Heart left ventricle (tissue), 16 donors: Measurements from ENCODE around the gene TNFAIP1. TPM values are rescaled to one million over a fixed set of nuclear protein-coding genes. Genes with fewer than 3 reads are reported as not detected.

Source experiments
- ATAC-seq, 4 donors: fragments of 200-7000 bp; cut with Tn5 transposase; one replicate each; pipeline ENCODE4 v1.9.1; 2020 to 2022; ENCODE audit warnings: moderate library complexity in 4 of 4, mild to moderate bottlenecking in 3 of 4, moderate number of reproducible peaks in 1 of 4
- DNase-seq, 5 donors: peaks; one replicate each; pipeline ENCODE4 v3.0.0-alpha.2; 2020
- H3K27ac ChIP-seq, 12 donors: fragments of 200-600 bp; sonication (generic) in 4 of 12; one replicate each; pipeline versions ENCODE4 v1.5.0 to v1.8.0; 2016 to 2022; ENCODE audit warnings: mild to moderate bottlenecking in 2 of 12
- H3K27me3 ChIP-seq, 9 donors: fragments of 200-600 bp; sonication (generic) in 2 of 9; one replicate each; pipeline versions ENCODE4 v1.5.1 to v1.8.0; 2016 to 2022; ENCODE audit warnings: mild to moderate bottlenecking in 3 of 9
- H3K36me3 ChIP-seq, 9 donors: fragments of 200-600 bp; sonication (generic) in 2 of 9; one replicate each; pipeline versions ENCODE4 v1.5.0 to v1.8.0; 2018 to 2022; ENCODE audit warnings: mild to moderate bottlenecking in 2 of 9
- H3K4me1 ChIP-seq, 12 donors: fragments of 200-600 bp; sonication (generic) in 4 of 12; one replicate each; pipeline versions ENCODE4 v1.5.0 to v1.8.0; 2016 to 2022; ENCODE audit warnings: mild to moderate bottlenecking in 3 of 12
- H3K4me3 ChIP-seq, 12 donors: fragments of 200-600 bp; sonication (generic) in 4 of 12; one replicate each; pipeline versions ENCODE4 v1.5.0 to v1.8.0; 2017 to 2022; ENCODE audit warnings: mild to moderate bottlenecking in 9 of 12, moderate library complexity in 4 of 12
- H3K9me3 ChIP-seq, 12 donors: fragments of 200-600 bp; sonication (generic) in 4 of 12; one replicate each; pipeline versions ENCODE4 v1.5.0 to v1.8.0; 2016 to 2022; ENCODE audit warnings: mild to moderate bottlenecking in 1 of 12
- CTCF ChIP-seq, 12 donors: fragments of 200-600 bp; sonication (generic) in 4 of 12; IDR thresholded peaks; one replicate each; pipeline versions ENCODE4 v1.5.0 to v1.8.0; 2018 to 2022; ENCODE audit warnings: antibody characterized with exemption in 12 of 12, mild to moderate bottlenecking in 5 of 12
- POLR2A ChIP-seq, 2 donors: fragments of 450-650 bp; IDR thresholded peaks; one replicate each; pipeline ENCODE4 v1.6.1; 2017; ENCODE audit warnings: antibody characterized with exemption in 2 of 2, mild to moderate bottlenecking in 2 of 2, moderate library complexity in 2 of 2
- WGBS, 4 donors: extraction: QIAGEN DNeasy Blood & Tissue Kit in 2 of 4; methylation state at CpG; one replicate each; pipeline versions ENCODE4 v1.1.5 to v1.1.7; 2013 to 2018; 5-methylcytosine and 5-hydroxymethylcytosine counted together
- intact Hi-C, 10 donors: fragments of 100-400 bp; cut with DNase I; formaldehyde crosslinking; loops; one replicate each; pipeline versions ENCODE4 v1.11.1 to v1.14.2; 2022
- polyA plus RNA-seq, 2 donors: library from polyadenylated mRNA; stranded (reverse); fragments of 200-250 nt; gene quantifications; one replicate each; pipeline ENCODE4 v1.2.3, GENCODE V29; 2013
- total RNA-seq, 9 donors: library from RNA; depleted of rRNA in 2 of 9; stranded (reverse); fragments of >200 nt in 2 of 9; fragmentation: NEBNext Ultra II Directional in 3 of 9; extraction: Animal tissue kit (Norgen Biotek cat#: 25700) in 3 of 9; gene quantifications; one replicate each; pipeline versions ENCODE4 v1.1.0 to v1.2.4, GENCODE V29; 2016 to 2023
- donor health status: ischemic (EF 13 %, LVEDD 7.1; RV severe dilation, severe dysfunction).
- donor health status: healthy with polysubstance abuse.
- donor health status: DM: no; HTN: yes; CAD: no.
- donor health status: DM: no; HTN: no; CAD: no.
- donor health status: ischemic (EF 25% LVEDD 6.9; RV normal size, moderate dysfunction).
- donor health status: ischemic (EF 25% LVEDD 5.7; RV mildly dilated, moderate dysfunction).
- donor health status: healthy.
- donor health status: DM: yes; HTN: yes; CAD: no.
- donor health status: ischemic (EF 35%, LVEDD 5.7; RV mildly dilated, moderate dysfunction).
- donor health status: nonischemic (EF 11% LVEDD 7.7; RV severe dilation, severe dysfunction).
- donor health status: DM: yes; HTN: yes; CAD: no.
- donor health status: PGD.
- donor health status: ischemic (EF 29% LVEDD 5.4; RV normal size, mild dysfunction).
- donor health status: nonischemic (EF 23%, LVEDD 6.1; RV moderate dilation, normal function).

TNFAIP1 gene
- total and polyA plus RNA-seq, 11 donors, result 11.9 to 83.4 (median 47.8) TPM

- 77 to 89% (median 84%) methylated on average over 6 of the region's 6 CpGs for WGBS, 4 donors
Observed at GRCh38 chr17:28372945-28373274, 37.3 kb downstream of the TNFAIP1 start.

GRCh38 chr17:28379814-28380801 lies 44.5 kb downstream of the TNFAIP1 start:
- TF ChIP-seq CTCF (IDR thresholded peaks at IDR 0.05) (no peak), POLR2A (IDR thresholded peaks at IDR 0.05) (no peak)
- ATAC-seq (no peak), DNase-seq (no peak)
- WGBS, 4 donors, result 72 to 78% (median 75%) methylated on average over 10 of the region's 10 CpGs
- intact Hi-C loops, result loop anchor here in 1 of 10 donors (10.0 kb wide), 1 partner anchor 65 kb away; the partner anchor contains the start of gene TMEM97
- Histone ChIP-seq H3K9me3 (no peaks in the 10 kb centered on the region), H3K4me3 (no peak overlapping the region), H3K27ac (no peak overlapping the region), H3K27me3 (peaks cover 0 to 8% (median 0%) of the 10 kb centered on the region in 9 donors), H3K4me1 (peaks cover 0 to 24% (median 4%) of the 10 kb centered on the region in 12 donors), H3K36me3 (no peaks in the 10 kb centered on the region)

More at GRCh38 chr17:28372945-28373274, 37.3 kb downstream of the TNFAIP1 start:
- intact Hi-C loops, result loop anchor here in 1 of 10 donors (10.0 kb wide), 1 partner anchor 58 kb away; the partner anchor contains the start of gene TMEM97
- Histone ChIP-seq H3K27ac (no peak overlapping the region), H3K36me3 (no peaks in the 10 kb centered on the region), H3K4me3 (peak overlapping the region in 7 of 12 donors; percentile 60 to 85 (median 66)), H3K4me1 (peaks cover 7 to 39% (median 25%) of the 10 kb centered on the region in 12 donors), H3K27me3 (no peaks in the 10 kb centered on the region), H3K9me3 (no peaks in the 10 kb centered on the region)
- TF ChIP-seq POLR2A (IDR thresholded peaks at IDR 0.05) (no peak), CTCF (IDR thresholded peaks at IDR 0.05) (no peak)
- ATAC-seq (no peak), DNase-seq (no peak)

GRCh38 chr17:28381141-28381825 lies 45.7 kb downstream of the TNFAIP1 start:
- no peak for DNase-seq
- Histone ChIP-seq H3K27me3 (peaks cover 0 to 8% (median 0%) of the 10 kb centered on the region in 9 donors), H3K27ac (no peak overlapping the region), H3K36me3 (peaks cover 0 to under 1% (median 0%) of the 10 kb centered on the region in 9 donors), H3K4me3 (peak overlapping the region in 8 of 12 donors; percentile 2 to 25 (median 10)), H3K4me1 (peaks cover 0 to 25% (median 4%) of the 10 kb centered on the region in 12 donors), H3K9me3 (no peaks in the 10 kb centered on the region)
- TF ChIP-seq CTCF (IDR thresholded peaks at IDR 0.05) (peak in 4 of 12 donors; percentile 7 to 25 (median 16)), POLR2A (IDR thresholded peaks at IDR 0.05) (no peak)
- WGBS, 4 donors, result 18 to 37% (median 35%) methylated on average over 55 to 72 of the region's 72 CpGs
- intact Hi-C loops, result no loop called here
- ATAC-seq, result peak in 3 of 4 donors; percentile 27 to 35 (median 29)
